22Rv1 (cell line): ENCODE data around the gene TMEM63C.

Experiments
- H3K27ac ChIP-seq: fragments of 450-650 bp; 2 replicates; pipeline ENCODE4 v1.5.1; 2017
- CTCF ChIP-seq: fragments of 450-650 bp; IDR thresholded peaks from 2 replicates; pipeline ENCODE4 v1.5.1; 2017; ENCODE audit warnings: mild to moderate bottlenecking
- ZFX ChIP-seq: fragments of 450-650 bp; IDR thresholded peaks from 2 replicates; pipeline ENCODE4 v1.6.1; 2017; ENCODE audit warnings: antibody characterized with exemption, borderline replicate concordance

Gene TMEM63C

GRCh38 chr14:77199590-77199989 is 18.0 kb downstream of the TMEM63C start:
- TF ChIP-seq ZFX: no peak
- no peak for TF ChIP-seq CTCF
- H3K27ac ChIP-seq: no peak overlapping the region

GRCh38 chr14:77200406-77200985 is 18.9 kb downstream of the TMEM63C start:
- no peak overlapping the region for H3K27ac ChIP-seq
- TF ChIP-seq CTCF (no peak), ZFX (no peak)

GRCh38 chr14:77201696-77202095 is 20.1 kb downstream of the TMEM63C start:
- TF ChIP-seq ZFX: no peak
- no peak for TF ChIP-seq CTCF
- no peak overlapping the region for H3K27ac ChIP-seq

- no peak for TF ChIP-seq CTCF
- TF ChIP-seq ZFX: no peak
- peak overlapping the region; percentile 86 for H3K27ac ChIP-seq
These were observed 22.2 kb downstream of the TMEM63C start for GRCh38 chr14:77203611-77204458.

- peak overlapping the region; percentile 86 for H3K27ac ChIP-seq
- TF ChIP-seq ZFX (no peak), CTCF (no peak)
These were observed 22.8 kb downstream of the TMEM63C start for GRCh38 chr14:77204459-77204771.

- TF ChIP-seq CTCF: no peak
- TF ChIP-seq ZFX: no peak
- H3K27ac ChIP-seq: peak overlapping the region; percentile 86
These were observed 23.3 kb downstream of the TMEM63C start for GRCh38 chr14:77204907-77205306.

- peak overlapping the region; percentile 86 for H3K27ac ChIP-seq
- TF ChIP-seq CTCF: no peak
- no peak for TF ChIP-seq ZFX
These were observed 24.0 kb downstream of the TMEM63C start for GRCh38 chr14:77205566-77205965.
